Sigmoid colon (tissue), 4 donors: ENCODE measurements around the gene NR2C2.

Experiments used
- EP300 ChIP-seq, 4 donors: sonication (generic); formaldehyde crosslinking; IDR thresholded peaks; one replicate each; pipeline ENCODE4 v1.6.1; 2017; ENCODE audit warnings: antibody characterized with exemption in 4 of 4
- TF ChIP-seq, protein P1 (sequence below), 4 experiments: fragments of 450-650 bp in 3 of 4; fragments of 200-600 bp in 1 of 4; IDR thresholded peaks; one replicate each; pipeline ENCODE4 v1.5.1; 2016 to 2019; ENCODE audit warnings: antibody characterized with exemption in 4 of 4, mild to moderate bottlenecking in 3 of 4, moderate library complexity in 2 of 4

- TF ChIP-seq EP300 (IDR thresholded peaks at IDR 0.05), result no peak
- TF ChIP-seq, protein P1, sequence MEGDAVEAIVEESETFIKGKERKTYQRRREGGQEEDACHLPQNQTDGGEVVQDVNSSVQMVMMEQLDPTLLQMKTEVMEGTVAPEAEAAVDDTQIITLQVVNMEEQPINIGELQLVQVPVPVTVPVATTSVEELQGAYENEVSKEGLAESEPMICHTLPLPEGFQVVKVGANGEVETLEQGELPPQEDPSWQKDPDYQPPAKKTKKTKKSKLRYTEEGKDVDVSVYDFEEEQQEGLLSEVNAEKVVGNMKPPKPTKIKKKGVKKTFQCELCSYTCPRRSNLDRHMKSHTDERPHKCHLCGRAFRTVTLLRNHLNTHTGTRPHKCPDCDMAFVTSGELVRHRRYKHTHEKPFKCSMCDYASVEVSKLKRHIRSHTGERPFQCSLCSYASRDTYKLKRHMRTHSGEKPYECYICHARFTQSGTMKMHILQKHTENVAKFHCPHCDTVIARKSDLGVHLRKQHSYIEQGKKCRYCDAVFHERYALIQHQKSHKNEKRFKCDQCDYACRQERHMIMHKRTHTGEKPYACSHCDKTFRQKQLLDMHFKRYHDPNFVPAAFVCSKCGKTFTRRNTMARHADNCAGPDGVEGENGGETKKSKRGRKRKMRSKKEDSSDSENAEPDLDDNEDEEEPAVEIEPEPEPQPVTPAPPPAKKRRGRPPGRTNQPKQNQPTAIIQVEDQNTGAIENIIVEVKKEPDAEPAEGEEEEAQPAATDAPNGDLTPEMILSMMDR (IDR thresholded peaks at IDR 0.05), result no peak
Observed at GRCh38 chr3:14997941-14998340, 50.6 kb downstream of the NR2C2 start.
